ENCODE measurements around the gene CALML6. TPM values are rescaled to one million over a fixed set of nuclear protein-coding genes. Genes with fewer than 3 reads are reported as not detected.

CALML6 gene
- polyA plus RNA-seq, 1 donor = 1.8 TPM

DNA sequence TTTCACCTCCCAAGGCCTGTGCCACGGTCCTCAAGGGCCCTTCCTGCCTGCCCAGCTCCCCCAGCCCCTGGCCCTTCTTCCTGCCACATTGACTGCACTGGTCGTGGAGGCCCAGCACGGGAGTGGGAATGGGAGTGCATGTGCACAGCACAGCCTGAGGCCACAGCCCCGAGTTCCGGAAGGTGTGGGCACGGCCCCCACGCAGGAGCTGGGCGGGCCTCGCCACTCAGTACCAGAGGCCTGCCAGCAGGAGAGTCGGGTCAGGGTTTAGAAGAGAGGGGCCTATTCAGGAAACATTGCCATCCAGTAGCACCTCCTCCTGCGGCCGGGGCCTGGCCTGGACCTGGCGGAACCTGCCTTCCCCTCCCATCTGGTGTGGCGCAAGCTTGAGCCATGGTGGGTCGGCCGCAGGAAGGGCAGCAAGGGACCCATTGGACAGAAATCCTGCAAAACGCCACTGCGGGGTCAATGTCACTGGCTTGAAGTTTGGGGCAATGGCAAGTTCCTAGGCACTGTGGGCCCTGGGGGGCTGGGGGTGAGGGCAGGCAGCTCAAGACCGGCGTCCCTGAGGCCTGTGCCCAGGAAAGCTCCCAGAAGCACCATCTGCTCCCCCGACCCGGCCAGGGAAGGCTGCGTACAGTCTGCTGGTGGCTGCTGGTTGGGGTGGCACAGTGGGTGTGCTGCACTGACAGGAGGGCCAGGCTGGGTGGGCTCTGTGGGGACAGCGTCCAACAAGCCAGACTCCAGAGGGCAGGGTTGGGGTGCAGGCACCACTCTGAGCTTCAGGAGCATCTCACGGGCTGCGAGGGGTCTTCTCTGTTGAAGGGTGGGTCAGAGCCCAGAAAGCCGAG is 5.8 kb downstream of the CALML6 start:
- Histone ChIP-seq H3K36me3 (ENCODE audit: control insufficient read depth, insufficient read depth, low read length) (no peaks in the 10 kb centered on the region), H3K9me3 (ENCODE audit: control insufficient read depth, low read depth, low read length) (peaks cover 5% of the 10 kb centered on the region), H3K4me3 (ENCODE audit: low read length) (no peak overlapping the region), H3K4me1 (ENCODE audit: control insufficient read depth, insufficient read depth, low read length) (peaks cover 50% of the 10 kb centered on the region), H3K27me3 (ENCODE audit: control insufficient read depth, insufficient read depth, low read length) (no peaks in the 10 kb centered on the region), H3K27ac (ENCODE audit: low read length) (no peak overlapping the region)
- DNase-seq = no peak
- WGBS (ENCODE audit: insufficient coverage, low lambda C conversion rate) = no CpG with 5 or more reads among the region's 27 CpGs

GRCh38 chr1:1921459-1921862 is 6.4 kb downstream of the CALML6 start:
- Histone ChIP-seq H3K27ac (ENCODE audit: low read length) (no peak overlapping the region), H3K4me1 (ENCODE audit: control insufficient read depth, insufficient read depth, low read length) (peaks cover 50% of the 10 kb centered on the region), H3K9me3 (ENCODE audit: control insufficient read depth, low read depth, low read length) (peaks cover 5% of the 10 kb centered on the region), H3K4me3 (ENCODE audit: low read length) (no peak overlapping the region), H3K27me3 (ENCODE audit: control insufficient read depth, insufficient read depth, low read length) (no peaks in the 10 kb centered on the region), H3K36me3 (ENCODE audit: control insufficient read depth, insufficient read depth, low read length) (no peaks in the 10 kb centered on the region)
- no peak for DNase-seq
- no CpG with 5 or more reads among the region's 6 CpGs for WGBS (ENCODE audit: insufficient coverage, low lambda C conversion rate)

DNA sequence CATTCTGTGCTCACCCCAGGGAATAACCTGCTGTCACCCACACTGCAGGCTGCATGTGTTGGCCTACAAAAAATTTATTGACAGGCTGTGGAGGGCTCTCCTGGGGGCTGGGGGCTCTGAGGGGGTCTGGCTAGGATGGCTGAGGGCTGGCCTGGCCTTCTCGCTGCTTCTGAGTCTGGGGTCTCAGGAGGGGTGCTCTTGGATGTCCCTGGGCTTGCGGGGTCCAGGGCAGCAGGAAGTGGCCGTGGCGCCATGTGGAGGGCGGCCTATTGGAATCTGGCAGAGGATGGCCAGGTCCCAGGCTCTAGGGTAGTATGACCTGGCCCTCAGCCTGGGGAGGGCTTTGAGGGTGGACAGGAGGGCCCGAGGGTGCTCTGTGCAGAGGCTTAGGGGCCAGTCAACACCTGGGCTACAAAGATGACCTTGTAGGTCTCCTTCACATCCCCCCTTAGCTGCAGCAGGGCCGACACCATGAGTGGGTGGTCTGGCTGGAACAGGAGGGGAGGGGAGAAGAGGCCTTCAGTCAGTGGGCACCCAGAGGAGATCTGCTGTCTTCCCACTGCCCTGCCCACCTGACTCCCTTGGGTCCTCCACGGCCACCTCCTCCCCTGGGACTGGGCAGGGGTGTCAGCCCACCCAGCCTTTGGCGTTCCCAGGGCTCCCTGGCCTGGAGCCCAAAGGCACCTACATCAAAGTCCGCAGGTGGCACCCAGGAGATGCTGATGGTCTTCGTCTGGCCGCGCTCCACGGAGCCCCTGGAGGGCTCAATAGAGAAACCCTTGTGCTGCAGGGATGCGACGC is 7.0 kb downstream of the CALML6 start:
- Histone ChIP-seq H3K27me3 (ENCODE audit: control insufficient read depth, insufficient read depth, low read length) (no peaks in the 10 kb centered on the region), H3K27ac (ENCODE audit: low read length) (peak overlapping the region; percentile 94), H3K9me3 (ENCODE audit: control insufficient read depth, low read depth, low read length) (peaks cover 11% of the 10 kb centered on the region), H3K4me1 (ENCODE audit: control insufficient read depth, insufficient read depth, low read length) (peaks cover 50% of the 10 kb centered on the region), H3K36me3 (ENCODE audit: control insufficient read depth, insufficient read depth, low read length) (no peaks in the 10 kb centered on the region), H3K4me3 (ENCODE audit: low read length) (no peak overlapping the region)
- no CpG with 5 or more reads among the region's 16 CpGs for WGBS (ENCODE audit: insufficient coverage, low lambda C conversion rate)
- DNase-seq = no peak

GRCh38 chr1:1922702-1922955 is 7.6 kb downstream of the CALML6 start:
- H3K4me1 ChIP-seq (ENCODE audit: control insufficient read depth, insufficient read depth, low read length) = peaks cover 50% of the 10 kb centered on the region
- no peaks in the 10 kb centered on the region for H3K27me3 ChIP-seq (ENCODE audit: control insufficient read depth, insufficient read depth, low read length)
- no peaks in the 10 kb centered on the region for H3K36me3 ChIP-seq (ENCODE audit: control insufficient read depth, insufficient read depth, low read length)
- peaks cover 13% of the 10 kb centered on the region for H3K9me3 ChIP-seq (ENCODE audit: control insufficient read depth, low read depth, low read length)
- H3K4me3 ChIP-seq (ENCODE audit: low read length) = no peak overlapping the region
- no peak for DNase-seq
- no CpG with 5 or more reads among the region's 6 CpGs for WGBS (ENCODE audit: insufficient coverage, low lambda C conversion rate)
- peak overlapping the region; percentile 94 for H3K27ac ChIP-seq (ENCODE audit: low read length)

- peak; percentile 88 to 93 for DNase-seq
- Histone ChIP-seq H3K27me3 (ENCODE audit: control insufficient read depth, insufficient read depth, low read length) (no peaks in the 10 kb centered on the region), H3K27ac (ENCODE audit: low read length) (peak overlapping the region; percentile 94), H3K4me3 (ENCODE audit: low read length) (peak overlapping the region; percentile 8), H3K9me3 (ENCODE audit: control insufficient read depth, low read depth, low read length) (peaks cover 16% of the 10 kb centered on the region), H3K36me3 (ENCODE audit: control insufficient read depth, insufficient read depth, low read length) (no peaks in the 10 kb centered on the region), H3K4me1 (ENCODE audit: control insufficient read depth, insufficient read depth, low read length) (peaks cover 47% of the 10 kb centered on the region)
- WGBS (ENCODE audit: insufficient coverage, low lambda C conversion rate) = no CpG with 5 or more reads among the region's 29 CpGs
These were observed 8.1 kb downstream of the CALML6 start for GRCh38 chr1:1922956-1923833.

- H3K4me1 ChIP-seq (ENCODE audit: control insufficient read depth, insufficient read depth, low read length) = peaks cover 43% of the 10 kb centered on the region
- no peak overlapping the region for H3K27ac ChIP-seq (ENCODE audit: low read length)
- no peak overlapping the region for H3K4me3 ChIP-seq (ENCODE audit: low read length)
- H3K9me3 ChIP-seq (ENCODE audit: control insufficient read depth, low read depth, low read length) = peaks cover 13% of the 10 kb centered on the region
- no peaks in the 10 kb centered on the region for H3K36me3 ChIP-seq (ENCODE audit: control insufficient read depth, insufficient read depth, low read length)
- DNase-seq = no peak
- no peaks in the 10 kb centered on the region for H3K27me3 ChIP-seq (ENCODE audit: control insufficient read depth, insufficient read depth, low read length)
- no CpG with 5 or more reads among the region's 18 CpGs for WGBS (ENCODE audit: insufficient coverage, low lambda C conversion rate)
These were observed 9.3 kb downstream of the CALML6 start for GRCh38 chr1:1924386-1924785.

GRCh38 chr1:1924849-1925248 is 9.8 kb downstream of the CALML6 start:
- no peak overlapping the region for H3K27ac ChIP-seq (ENCODE audit: low read length)
- WGBS (ENCODE audit: insufficient coverage, low lambda C conversion rate) = no CpG with 5 or more reads among the region's 21 CpGs
- H3K4me3 ChIP-seq (ENCODE audit: low read length) = no peak overlapping the region
- no peaks in the 10 kb centered on the region for H3K27me3 ChIP-seq (ENCODE audit: control insufficient read depth, insufficient read depth, low read length)
- no peak for DNase-seq
- H3K36me3 ChIP-seq (ENCODE audit: control insufficient read depth, insufficient read depth, low read length) = no peaks in the 10 kb centered on the region
- H3K4me1 ChIP-seq (ENCODE audit: control insufficient read depth, insufficient read depth, low read length) = peaks cover 40% of the 10 kb centered on the region
- peaks cover 11% of the 10 kb centered on the region for H3K9me3 ChIP-seq (ENCODE audit: control insufficient read depth, low read depth, low read length)

DNA sequence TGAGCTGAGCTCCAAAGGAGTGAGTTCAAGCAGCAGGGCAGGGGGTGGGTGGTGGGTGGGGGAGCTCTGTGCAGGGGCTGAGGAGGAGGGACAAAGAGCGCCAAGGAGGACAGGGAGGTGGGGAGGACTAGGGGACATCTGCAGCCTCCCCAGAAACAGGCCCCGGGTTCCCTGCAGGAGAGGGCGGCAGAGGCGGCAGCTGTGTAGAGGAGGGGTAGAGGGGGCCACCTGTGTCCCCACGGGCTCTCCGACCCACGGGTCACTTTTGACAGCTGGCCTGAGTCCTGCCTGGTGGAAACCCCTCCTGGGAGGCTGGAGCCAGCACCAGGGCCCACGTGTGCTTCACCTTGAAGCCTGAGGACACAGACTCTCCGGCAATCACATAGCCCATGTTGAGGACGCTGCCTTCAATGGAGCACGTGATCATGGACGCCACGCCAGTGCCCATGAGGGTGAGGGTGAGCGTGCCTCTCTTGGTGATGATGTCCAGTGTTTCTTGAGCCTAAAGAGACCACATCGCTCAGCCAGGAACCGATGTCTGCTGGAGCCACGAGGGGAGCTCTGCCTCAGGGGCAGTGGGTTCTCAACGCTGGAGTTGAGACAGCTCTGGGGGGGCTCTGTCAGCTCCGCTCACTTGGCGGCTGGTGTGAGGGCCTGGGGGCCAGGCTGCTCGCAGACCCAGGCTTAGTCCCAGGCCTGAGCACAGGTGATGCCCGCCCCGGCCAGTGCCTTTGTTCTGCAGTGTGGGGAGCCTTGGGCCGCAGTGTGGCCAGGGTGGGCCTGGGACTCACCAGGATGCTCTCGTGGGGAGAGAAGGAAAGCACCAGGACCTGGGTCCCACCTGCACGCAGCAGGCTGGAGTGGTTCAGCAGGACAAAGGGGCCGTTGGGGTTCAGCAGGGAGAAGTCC is 10.6 kb downstream of the CALML6 start:
- DNase-seq = no peak
- no peaks in the 10 kb centered on the region for H3K36me3 ChIP-seq (ENCODE audit: control insufficient read depth, insufficient read depth, low read length)
- no CpG with 5 or more reads among the region's 27 CpGs for WGBS (ENCODE audit: insufficient coverage, low lambda C conversion rate)
- peaks cover 31% of the 10 kb centered on the region for H3K4me1 ChIP-seq (ENCODE audit: control insufficient read depth, insufficient read depth, low read length)
- no peak overlapping the region for H3K4me3 ChIP-seq (ENCODE audit: low read length)
- no peak overlapping the region for H3K27ac ChIP-seq (ENCODE audit: low read length)
- H3K9me3 ChIP-seq (ENCODE audit: control insufficient read depth, low read depth, low read length) = peaks cover 11% of the 10 kb centered on the region
- H3K27me3 ChIP-seq (ENCODE audit: control insufficient read depth, insufficient read depth, low read length) = no peaks in the 10 kb centered on the region

DNA sequence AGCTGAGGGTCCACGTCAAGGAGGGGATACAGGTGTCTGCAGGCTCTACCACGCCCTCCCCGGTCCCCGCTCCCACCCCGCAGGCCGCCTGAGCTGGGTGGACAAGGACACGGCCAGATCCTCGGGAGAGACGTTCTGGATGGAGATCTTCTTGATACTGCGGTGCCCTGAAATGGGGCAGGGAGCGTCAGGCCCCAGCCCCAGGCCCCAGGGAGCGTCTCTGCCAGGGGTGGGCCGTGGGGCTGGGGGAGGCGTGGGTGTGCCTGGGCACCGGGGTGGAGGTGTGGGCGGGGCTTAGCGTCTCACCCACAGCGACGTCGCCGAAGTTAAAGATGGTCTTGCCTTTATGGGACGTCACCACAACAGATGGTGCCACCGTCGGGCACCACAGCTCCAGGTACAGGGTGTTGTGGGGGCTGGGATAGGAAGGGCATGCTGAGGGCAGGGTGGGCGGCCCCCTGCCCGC is 11.3 kb downstream of the CALML6 start:
- Histone ChIP-seq H3K9me3 (ENCODE audit: control insufficient read depth, low read depth, low read length) (peaks cover 11% of the 10 kb centered on the region), H3K27ac (ENCODE audit: low read length) (no peak overlapping the region), H3K4me3 (ENCODE audit: low read length) (no peak overlapping the region), H3K4me1 (ENCODE audit: control insufficient read depth, insufficient read depth, low read length) (peaks cover 24% of the 10 kb centered on the region), H3K27me3 (ENCODE audit: control insufficient read depth, insufficient read depth, low read length) (no peaks in the 10 kb centered on the region), H3K36me3 (ENCODE audit: control insufficient read depth, insufficient read depth, low read length) (no peaks in the 10 kb centered on the region)
- no CpG with 5 or more reads among the region's 26 CpGs for WGBS (ENCODE audit: insufficient coverage, low lambda C conversion rate)
- DNase-seq = no peak
